Spinal cord (tissue), 10 donors: ENCODE measurements around the gene MAG. TPM values are rescaled to one million over a fixed set of nuclear protein-coding genes. Genes with fewer than 3 reads are reported as not detected.

Experiments used
- DNase-seq, 6 donors: peaks; one replicate each; pipeline versions ENCODE4 v3.0.0 to v3.0.0-alpha.2; 2013 to 2015; ENCODE audit warnings: low spot score in 6 of 6, low read depth in 4 of 6
- H3K27ac ChIP-seq: one replicate; pipeline ENCODE4 v1.5.1; 2013; ENCODE audit warnings: low read depth, low read length, control low read depth
- H3K27me3 ChIP-seq: one replicate; pipeline ENCODE4 v1.6.1; 2013; ENCODE audit warnings: low read length; ENCODE audit not compliant: control insufficient read depth, insufficient read depth
- H3K36me3 ChIP-seq: one replicate; pipeline ENCODE4 v1.6.1; 2013; ENCODE audit warnings: low read length; ENCODE audit not compliant: control insufficient read depth, insufficient read depth
- H3K4me1 ChIP-seq: one replicate; pipeline ENCODE4 v1.6.1; 2013; ENCODE audit warnings: low read length; ENCODE audit not compliant: control insufficient read depth, insufficient read depth
- H3K4me3 ChIP-seq: one replicate; pipeline ENCODE4 v1.5.1; 2013; ENCODE audit warnings: low read depth, low read length, control low read depth
- H3K9me3 ChIP-seq: one replicate; pipeline ENCODE4 v1.6.1; 2013; ENCODE audit warnings: low read length; ENCODE audit not compliant: control insufficient read depth, insufficient read depth
- WGBS: methylation state at CpG from one replicate; pipeline ENCODE4 v1.1.5; 2013; ENCODE audit warnings: missing lambda C conversion rate; ENCODE audit not compliant: insufficient coverage; 5-methylcytosine and 5-hydroxymethylcytosine counted together
- polyA plus RNA-seq, 2 donors: library from polyadenylated mRNA; unstranded; fragments of 120-200 nt; gene quantifications; one replicate each; pipeline ENCODE4 v1.2.1, GENCODE V29; 2013; ENCODE audit not compliant: insufficient read length in 2 of 2
- total RNA-seq, 2 donors: library from RNA; depleted of rRNA in 1 of 2; stranded (reverse); fragments of 120-200 nt in 1 of 2; fragments of >200 nt in 1 of 2; gene quantifications; one replicate each; pipeline versions ENCODE4 v1.2.3 to v1.2.4, GENCODE V29; 2013 to 2014
- donor health status: healthy.

The MAG gene
- total and polyA plus RNA-seq, 4 donors: 83.5 to 261 (median 232) TPM

DNA sequence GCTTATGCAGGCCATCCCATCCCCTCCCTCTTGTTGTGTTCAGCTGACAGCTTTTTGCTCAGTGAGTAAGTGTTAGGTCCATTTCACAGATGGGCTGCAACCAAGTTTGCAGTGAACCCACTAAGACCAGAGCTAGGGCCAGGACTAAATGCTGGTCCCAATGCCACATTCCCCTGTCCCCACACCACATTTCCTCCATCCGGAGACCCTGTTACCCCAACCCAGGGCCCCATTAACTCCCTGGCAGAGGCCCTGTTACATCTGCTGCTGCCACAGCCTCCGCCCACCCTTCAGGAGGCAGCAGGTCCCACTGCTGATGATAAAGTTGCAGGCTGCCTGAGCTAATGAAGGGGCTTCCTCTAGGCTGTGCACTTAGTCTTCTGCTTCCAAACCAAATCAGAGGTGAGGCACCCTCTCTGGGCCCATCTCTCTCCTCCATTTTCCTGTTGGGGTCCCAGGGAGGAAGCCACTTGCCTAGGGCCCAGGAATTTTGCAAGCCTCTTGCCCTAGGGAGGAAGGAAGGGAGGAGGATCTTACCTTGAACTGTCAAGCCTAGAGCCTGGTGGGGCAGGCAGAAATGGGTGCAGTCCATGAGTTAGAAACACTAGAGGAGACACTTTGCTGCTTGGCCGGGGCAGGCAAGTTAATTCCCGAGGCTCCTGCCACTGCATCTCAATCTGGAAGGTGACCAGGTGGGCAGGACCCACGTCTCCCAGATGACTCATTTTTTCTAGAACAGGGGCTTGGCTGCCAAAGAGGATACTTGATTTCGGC is 26.6 kb upstream of the MAG start:
- Histone ChIP-seq H3K4me1 (peaks cover 34% of the 10 kb centered on the region), H3K4me3 (no peak overlapping the region), H3K27ac (no peak overlapping the region), H3K36me3 (peaks cover 21% of the 10 kb centered on the region), H3K9me3 (no peaks in the 10 kb centered on the region), H3K27me3 (no peaks in the 10 kb centered on the region)
- DNase-seq: no peak
- 74% methylated on average over 6 of the region's 6 CpGs for WGBS

- Histone ChIP-seq H3K36me3 (peaks cover 28% of the 10 kb centered on the region), H3K9me3 (no peaks in the 10 kb centered on the region), H3K4me1 (peaks cover 38% of the 10 kb centered on the region), H3K27ac (no peak overlapping the region), H3K4me3 (no peak overlapping the region), H3K27me3 (no peaks in the 10 kb centered on the region)
- no peak for DNase-seq
- WGBS: 94% methylated on average over 8 of the region's 10 CpGs
These were observed 26.0 kb upstream of the MAG start for GRCh38 chr19:35265900-35266519.

DNA sequence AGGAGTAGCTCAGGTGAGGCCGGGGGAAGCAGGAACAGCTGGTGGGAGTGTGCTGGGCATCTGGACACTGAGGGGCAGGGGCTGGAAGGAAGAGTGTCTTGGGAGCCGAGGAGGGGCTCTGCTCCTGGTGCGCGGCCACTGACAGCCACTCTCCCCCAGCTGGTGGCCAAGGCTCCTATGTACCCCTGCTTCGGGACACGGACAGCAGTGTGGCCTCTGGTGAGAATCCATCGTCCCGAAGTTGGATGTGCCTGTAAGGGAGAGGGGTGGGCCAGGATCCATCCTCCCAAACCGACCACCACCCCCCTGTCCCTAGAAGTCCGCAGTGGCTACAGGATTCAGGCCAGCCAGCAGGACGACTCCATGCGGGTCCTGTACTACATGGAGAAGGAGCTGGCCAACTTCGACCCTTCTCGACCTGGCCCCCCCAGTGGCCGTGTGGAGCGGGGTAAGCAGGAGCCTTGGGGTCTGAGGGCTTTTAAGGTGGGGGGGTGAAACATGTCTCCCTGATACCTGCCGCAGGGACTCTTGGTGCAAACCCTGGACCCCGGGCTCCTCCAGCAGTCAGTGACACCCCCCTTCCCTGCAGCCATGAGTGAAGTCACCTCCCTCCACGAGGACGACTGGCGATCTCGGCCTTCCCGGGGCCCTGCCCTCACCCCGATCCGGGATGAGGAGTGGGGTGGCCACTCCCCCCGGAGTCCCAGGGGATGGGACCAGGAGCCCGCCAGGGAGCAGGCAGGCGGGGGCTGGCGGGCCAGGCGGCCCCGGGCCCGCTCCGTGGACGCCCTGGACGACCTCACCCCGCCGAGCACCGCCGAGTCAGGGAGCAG is 25.2 kb upstream of the MAG start:
- H3K4me3 ChIP-seq: peak overlapping the region; percentile 71
- DNase-seq: no peak
- H3K9me3 ChIP-seq: no peaks in the 10 kb centered on the region
- no peaks in the 10 kb centered on the region for H3K27me3 ChIP-seq
- peaks cover 35% of the 10 kb centered on the region for H3K36me3 ChIP-seq
- peaks cover 44% of the 10 kb centered on the region for H3K4me1 ChIP-seq
- H3K27ac ChIP-seq: peak overlapping the region; percentile 87
- 32% methylated on average over 28 of the region's 39 CpGs for WGBS

DNA sequence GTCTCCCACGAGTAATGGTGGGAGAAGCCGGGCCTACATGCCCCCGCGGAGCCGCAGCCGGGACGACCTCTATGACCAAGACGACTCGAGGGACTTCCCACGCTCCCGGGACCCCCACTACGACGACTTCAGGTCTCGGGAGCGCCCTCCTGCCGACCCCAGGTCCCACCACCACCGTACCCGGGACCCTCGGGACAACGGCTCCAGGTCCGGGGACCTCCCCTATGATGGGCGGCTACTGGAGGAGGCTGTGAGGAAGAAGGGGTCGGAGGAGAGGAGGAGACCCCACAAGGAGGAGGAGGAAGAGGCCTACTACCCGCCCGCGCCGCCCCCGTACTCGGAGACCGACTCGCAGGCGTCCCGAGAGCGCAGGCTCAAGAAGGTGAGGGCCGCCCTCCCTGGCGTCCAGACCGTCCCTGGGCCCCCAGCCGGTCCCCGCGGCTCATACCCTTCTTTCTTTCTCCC is 24.6 kb upstream of the MAG start:
- H3K27me3 ChIP-seq: no peaks in the 10 kb centered on the region
- WGBS: under 1% methylated on average over 31 of the region's 40 CpGs
- peak overlapping the region; percentile 87 for H3K27ac ChIP-seq
- peaks cover 42% of the 10 kb centered on the region for H3K36me3 ChIP-seq
- H3K4me3 ChIP-seq: peak overlapping the region; percentile 71
- H3K9me3 ChIP-seq: no peaks in the 10 kb centered on the region
- peaks cover 38% of the 10 kb centered on the region for H3K4me1 ChIP-seq
- peak in 3 of 6 donors; percentile 13 to 23 (median 15) for DNase-seq

GRCh38 chr19:35267818-35268535 is 24.0 kb upstream of the MAG start:
- H3K4me1 ChIP-seq: peaks cover 36% of the 10 kb centered on the region
- H3K9me3 ChIP-seq: no peaks in the 10 kb centered on the region
- H3K36me3 ChIP-seq: peaks cover 48% of the 10 kb centered on the region
- peak overlapping the region; percentile 87 for H3K27ac ChIP-seq
- WGBS: 0% methylated on average over 95 of the region's 100 CpGs
- peak overlapping the region; percentile 71 for H3K4me3 ChIP-seq
- peak; percentile 38 to 94 (median 70) for DNase-seq
- no peaks in the 10 kb centered on the region for H3K27me3 ChIP-seq

DNA sequence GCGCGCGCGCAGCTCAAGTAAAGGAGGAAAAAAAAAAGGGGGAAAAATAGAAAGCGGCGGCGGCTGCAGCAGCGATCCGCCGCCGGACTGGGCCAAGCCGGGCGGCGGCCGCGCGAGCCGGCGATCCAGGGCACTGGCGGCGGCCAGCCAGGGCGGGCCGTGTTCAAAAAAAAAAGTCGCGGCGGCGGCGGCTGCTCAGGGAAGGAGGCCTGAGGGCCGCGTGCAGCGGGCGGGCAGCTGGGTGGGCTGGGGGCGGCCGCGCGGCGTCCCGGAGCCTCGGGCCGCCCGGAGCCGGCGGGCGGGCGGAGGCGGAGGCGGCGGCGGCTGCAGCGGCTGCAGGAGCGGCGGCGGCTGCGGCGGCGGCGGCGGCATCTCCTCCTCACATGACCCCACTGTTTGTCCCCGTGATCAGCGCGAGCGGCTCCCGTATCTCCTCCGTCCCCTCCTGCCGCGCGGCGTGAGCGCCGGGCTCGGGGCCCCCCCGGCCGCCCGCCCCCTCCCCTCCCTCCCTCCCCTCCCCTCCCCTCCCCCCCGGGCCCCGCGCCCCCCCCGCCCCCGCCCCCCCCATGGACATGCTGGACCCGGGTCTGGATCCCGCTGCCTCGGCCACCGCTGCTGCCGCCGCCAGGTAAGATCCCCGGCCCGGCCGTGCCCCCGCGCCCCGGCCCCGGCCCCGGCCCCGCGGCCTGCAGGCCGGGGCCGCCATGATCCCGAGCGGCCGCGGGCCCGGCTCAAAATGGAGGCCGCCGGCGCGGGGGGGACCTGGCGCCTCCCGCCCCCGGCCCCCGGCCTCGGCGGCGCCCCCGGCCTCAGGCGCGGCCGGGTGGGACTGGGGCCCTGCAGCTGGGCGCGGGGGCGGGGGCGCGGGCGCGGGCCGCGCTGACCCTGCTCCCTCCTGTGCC is 23.2 kb upstream of the MAG start, which contains the start of gene USF2:
Gene USF2, plus strand, starts transcription at position 427 of the 902 bp plus-strand sequence. Its CDS starts 140 bp downstream, at position 567.
- WGBS: under 1% methylated on average over 104 of the region's 126 CpGs
- Histone ChIP-seq H3K9me3 (no peaks in the 10 kb centered on the region), H3K27ac (peak within 1 kb of the TSS; percentile 87), H3K4me1 (peaks cover 36% of the 10 kb centered on the region), H3K36me3 (peaks cover 56% of the 10 kb centered on the region), H3K4me3 (peak within 1 kb of the TSS; percentile 71), H3K27me3 (no peaks in the 10 kb centered on the region)
- DNase-seq: peak in 5 of 6 donors; percentile 46 to 92 (median 59)

DNA sequence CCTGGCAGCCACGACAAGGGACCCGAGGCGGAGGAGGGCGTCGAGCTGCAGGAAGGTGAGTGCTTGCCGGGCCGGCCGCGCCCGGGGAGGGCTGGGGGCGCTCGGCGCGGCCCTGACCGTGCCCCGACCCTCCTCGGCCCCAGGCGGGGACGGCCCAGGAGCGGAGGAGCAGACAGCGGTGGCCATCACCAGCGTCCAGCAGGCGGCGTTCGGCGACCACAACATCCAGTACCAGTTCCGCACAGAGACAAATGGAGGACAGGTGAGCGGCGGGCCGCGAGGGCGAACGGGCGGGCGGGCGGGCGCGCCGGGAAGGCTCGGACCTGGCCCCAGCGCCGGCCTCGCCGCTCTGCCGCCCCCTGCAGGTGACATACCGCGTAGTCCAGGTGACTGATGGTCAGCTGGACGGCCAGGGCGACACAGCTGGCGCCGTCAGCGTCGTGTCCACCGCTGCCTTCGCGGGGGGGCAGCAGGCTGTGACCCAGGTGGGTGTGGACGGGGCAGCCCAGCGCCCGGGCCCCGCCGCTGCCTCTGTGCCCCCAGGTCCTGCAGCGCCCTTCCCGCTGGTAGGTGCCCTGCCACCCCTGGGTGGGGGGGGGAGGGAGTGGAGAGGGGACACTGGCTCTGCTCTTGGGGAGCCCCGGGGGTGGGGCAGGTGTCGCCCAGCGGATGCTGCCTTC is 22.4 kb upstream of the MAG start:
- Histone ChIP-seq H3K27ac (no peak overlapping the region), H3K4me1 (peaks cover 36% of the 10 kb centered on the region), H3K36me3 (peaks cover 64% of the 10 kb centered on the region), H3K9me3 (no peaks in the 10 kb centered on the region), H3K4me3 (no peak overlapping the region), H3K27me3 (no peaks in the 10 kb centered on the region)
- peak; percentile 35 to 91 (median 55) for DNase-seq
- 2% methylated on average over 64 of the region's 66 CpGs for WGBS

GRCh38 chr19:35270381-35270811 is 21.6 kb upstream of the MAG start:
- H3K4me1 ChIP-seq: peaks cover 36% of the 10 kb centered on the region
- no peak overlapping the region for H3K4me3 ChIP-seq
- DNase-seq: no peak
- no peaks in the 10 kb centered on the region for H3K9me3 ChIP-seq
- H3K36me3 ChIP-seq: peaks cover 68% of the 10 kb centered on the region
- WGBS: 94% methylated on average over 3 of the region's 16 CpGs
- H3K27ac ChIP-seq: no peak overlapping the region
- no peaks in the 10 kb centered on the region for H3K27me3 ChIP-seq
